ENCODE measurements around the gene ELOA.

DNA sequence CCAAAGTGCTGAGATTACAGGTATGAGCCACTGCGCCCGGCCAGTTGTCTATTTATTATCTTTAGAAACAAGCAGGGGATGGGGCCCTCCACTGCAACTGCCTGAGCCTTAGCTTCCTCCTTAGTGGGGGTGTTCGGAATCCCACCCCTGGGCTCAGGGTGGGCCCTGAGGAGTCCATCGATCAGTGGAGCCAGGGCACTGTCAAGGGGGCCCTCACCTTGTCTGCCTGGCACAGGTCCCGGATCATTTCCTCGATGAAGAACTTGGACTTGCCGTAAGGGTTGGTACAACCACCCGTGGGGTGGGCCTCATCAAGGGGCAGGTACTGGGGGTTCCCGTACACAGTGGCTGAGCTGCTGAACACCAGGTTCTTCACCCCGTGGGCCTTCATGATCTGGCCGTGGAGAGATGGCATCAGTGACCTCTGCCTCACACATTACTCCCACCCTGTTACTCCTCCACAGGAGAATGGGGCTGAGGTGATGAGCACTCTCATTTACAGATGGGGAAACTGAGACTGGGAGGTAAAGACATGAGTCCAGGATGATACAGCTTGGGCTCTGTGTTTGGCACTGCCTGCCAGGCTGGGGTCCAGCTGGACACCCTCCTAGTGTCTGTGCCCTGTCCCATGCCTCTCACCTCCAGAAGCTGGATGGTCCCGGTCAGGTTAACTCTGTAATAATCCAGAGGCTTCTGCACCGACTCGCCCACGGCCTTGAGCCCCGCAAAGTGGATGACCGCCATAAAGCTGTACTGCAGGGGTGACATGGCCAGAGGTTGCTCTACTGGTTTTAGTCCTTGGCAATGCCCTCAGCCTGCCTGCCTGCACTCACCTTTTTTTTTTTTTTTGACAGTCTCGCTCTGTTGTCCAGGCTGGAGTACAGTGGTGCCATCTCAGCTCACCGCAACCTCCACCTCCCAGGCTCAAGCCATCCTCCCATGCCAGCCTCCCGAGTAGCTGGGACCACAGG, 54.5 kb downstream of the ELOA start:
- TF ChIP-seq, protein P1, sequence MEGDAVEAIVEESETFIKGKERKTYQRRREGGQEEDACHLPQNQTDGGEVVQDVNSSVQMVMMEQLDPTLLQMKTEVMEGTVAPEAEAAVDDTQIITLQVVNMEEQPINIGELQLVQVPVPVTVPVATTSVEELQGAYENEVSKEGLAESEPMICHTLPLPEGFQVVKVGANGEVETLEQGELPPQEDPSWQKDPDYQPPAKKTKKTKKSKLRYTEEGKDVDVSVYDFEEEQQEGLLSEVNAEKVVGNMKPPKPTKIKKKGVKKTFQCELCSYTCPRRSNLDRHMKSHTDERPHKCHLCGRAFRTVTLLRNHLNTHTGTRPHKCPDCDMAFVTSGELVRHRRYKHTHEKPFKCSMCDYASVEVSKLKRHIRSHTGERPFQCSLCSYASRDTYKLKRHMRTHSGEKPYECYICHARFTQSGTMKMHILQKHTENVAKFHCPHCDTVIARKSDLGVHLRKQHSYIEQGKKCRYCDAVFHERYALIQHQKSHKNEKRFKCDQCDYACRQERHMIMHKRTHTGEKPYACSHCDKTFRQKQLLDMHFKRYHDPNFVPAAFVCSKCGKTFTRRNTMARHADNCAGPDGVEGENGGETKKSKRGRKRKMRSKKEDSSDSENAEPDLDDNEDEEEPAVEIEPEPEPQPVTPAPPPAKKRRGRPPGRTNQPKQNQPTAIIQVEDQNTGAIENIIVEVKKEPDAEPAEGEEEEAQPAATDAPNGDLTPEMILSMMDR (IDR thresholded peaks at IDR 0.05): no peak
- no peak for TF ChIP-seq EZH2phosphoT487 (IDR thresholded peaks at IDR 0.05)
- TF ChIP-seq EZH2 (IDR thresholded peaks at IDR 0.05): no peak
